Nephron progenitor cell (in vitro differentiated cells): ENCODE results near the gene SUMF1.

Experiments
- DNase-seq: peaks from one replicate; pipeline ENCODE4 v3.0.0; 2021
- H3K27ac Mint-ChIP-seq: 2 replicates; pipeline ENCODE4 v1.8.0; 2021; ENCODE audit warnings: mild to moderate bottlenecking, moderate library complexity, mixed read lengths
- H3K27me3 Mint-ChIP-seq: 2 replicates; pipeline ENCODE4 v1.8.0; 2021; ENCODE audit warnings: mild to moderate bottlenecking, low read depth, mixed read lengths; ENCODE audit not compliant: poor library complexity
- H3K36me3 Mint-ChIP-seq: 2 replicates; pipeline ENCODE4 v1.8.0; 2021; ENCODE audit warnings: low read depth, mixed read lengths
- H3K4me1 Mint-ChIP-seq: 2 replicates; pipeline ENCODE4 v1.8.0; 2021; ENCODE audit warnings: mixed read lengths
- H3K4me3 Mint-ChIP-seq: 2 replicates; pipeline ENCODE4 v1.8.0; 2021; ENCODE audit warnings: mild to moderate bottlenecking, moderate library complexity, mixed read lengths
- H3K9me3 Mint-ChIP-seq: 2 replicates; pipeline ENCODE4 v1.8.0; 2021; ENCODE audit warnings: mild to moderate bottlenecking, moderate library complexity, mixed read lengths
- CTCF ChIP-seq: fragments of 200-600 bp; sonication (generic); IDR thresholded peaks from 2 replicates; pipeline ENCODE4 v1.5.0; 2021; ENCODE audit warnings: antibody characterized with exemption

The SUMF1 gene

GRCh38 chr3:4511491-4512262 is 44.6 kb upstream of the SUMF1 start:
- Mint-ChIP-seq H3K27me3 (no peaks in the 10 kb centered on the region), H3K9me3 (no peaks in the 10 kb centered on the region), H3K27ac (peak overlapping the region; percentile 91), H3K36me3 (peaks cover 29% of the 10 kb centered on the region), H3K4me1 (peaks cover 99% of the 10 kb centered on the region), H3K4me3 (no peak overlapping the region)
- no peak for DNase-seq
- no peak for TF ChIP-seq CTCF

GRCh38 chr3:4509983-4510755 is 43.1 kb upstream of the SUMF1 start:
- peaks cover 99% of the 10 kb centered on the region for H3K4me1 Mint-ChIP-seq
- peak overlapping the region; percentile 45 for H3K4me3 Mint-ChIP-seq
- H3K27ac Mint-ChIP-seq, result peak overlapping the region; percentile 98
- no peaks in the 10 kb centered on the region for H3K9me3 Mint-ChIP-seq
- TF ChIP-seq CTCF, result no peak
- no peak for DNase-seq
- peaks cover 29% of the 10 kb centered on the region for H3K36me3 Mint-ChIP-seq
- H3K27me3 Mint-ChIP-seq, result no peaks in the 10 kb centered on the region

- Mint-ChIP-seq H3K27me3 (no peaks in the 10 kb centered on the region), H3K27ac (peak overlapping the region; percentile 93), H3K4me1 (peaks cover 99% of the 10 kb centered on the region), H3K36me3 (peaks cover 29% of the 10 kb centered on the region), H3K4me3 (peak overlapping the region; percentile 70), H3K9me3 (no peaks in the 10 kb centered on the region)
- TF ChIP-seq CTCF, result no peak
- DNase-seq, result no peak
Observed at GRCh38 chr3:4509043-4509442, 42.0 kb upstream of the SUMF1 start.

- Mint-ChIP-seq H3K27ac (peak overlapping the region; percentile 93), H3K4me1 (peaks cover 99% of the 10 kb centered on the region), H3K27me3 (no peaks in the 10 kb centered on the region)
Observed at GRCh38 chr3:4508048-4508981, 41.2 kb upstream of the SUMF1 start.

More at GRCh38 chr3:4508048-4508981, 41.2 kb upstream of the SUMF1 start:
- DNase-seq, result peak; percentile 42
- no peak for TF ChIP-seq CTCF
- no peaks in the 10 kb centered on the region for H3K9me3 Mint-ChIP-seq
- H3K36me3 Mint-ChIP-seq, result peaks cover 29% of the 10 kb centered on the region
- peak overlapping the region; percentile 70 for H3K4me3 Mint-ChIP-seq
